Measurements from ENCODE around the gene ICE2.

DNA sequence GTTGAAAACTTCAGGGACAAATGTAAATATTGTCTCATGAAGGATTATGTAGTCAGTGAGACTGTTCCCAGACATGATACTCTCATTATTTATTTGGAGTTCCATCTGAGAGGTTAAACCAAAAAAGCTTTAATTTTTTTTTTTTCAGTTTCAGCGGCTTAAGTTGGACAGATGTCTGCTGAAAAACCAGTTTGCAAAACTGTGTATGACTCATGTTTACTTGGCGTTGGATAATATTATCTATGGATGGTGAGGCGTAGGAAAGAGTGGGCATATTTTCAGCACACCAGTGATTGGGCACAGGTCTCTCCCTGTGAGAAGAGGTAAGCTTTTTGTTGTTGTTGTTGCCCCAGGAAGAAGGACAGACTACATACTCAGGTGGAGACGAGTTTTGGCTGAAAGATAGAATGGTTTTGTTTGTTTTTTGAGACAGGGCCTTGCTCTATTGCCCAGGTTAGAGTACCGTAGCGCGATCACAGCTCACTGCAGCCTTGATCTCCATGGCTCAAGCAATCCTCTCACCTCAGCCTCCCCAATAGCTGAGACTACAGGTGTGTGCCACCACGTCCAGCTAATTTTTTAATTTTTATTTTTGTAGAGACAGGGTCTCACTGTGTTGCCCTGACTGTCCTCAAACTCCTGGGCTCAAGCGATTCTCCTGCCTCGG, 64.8 kb downstream of the ICE2 start:
- TF ChIP-seq, protein P1, sequence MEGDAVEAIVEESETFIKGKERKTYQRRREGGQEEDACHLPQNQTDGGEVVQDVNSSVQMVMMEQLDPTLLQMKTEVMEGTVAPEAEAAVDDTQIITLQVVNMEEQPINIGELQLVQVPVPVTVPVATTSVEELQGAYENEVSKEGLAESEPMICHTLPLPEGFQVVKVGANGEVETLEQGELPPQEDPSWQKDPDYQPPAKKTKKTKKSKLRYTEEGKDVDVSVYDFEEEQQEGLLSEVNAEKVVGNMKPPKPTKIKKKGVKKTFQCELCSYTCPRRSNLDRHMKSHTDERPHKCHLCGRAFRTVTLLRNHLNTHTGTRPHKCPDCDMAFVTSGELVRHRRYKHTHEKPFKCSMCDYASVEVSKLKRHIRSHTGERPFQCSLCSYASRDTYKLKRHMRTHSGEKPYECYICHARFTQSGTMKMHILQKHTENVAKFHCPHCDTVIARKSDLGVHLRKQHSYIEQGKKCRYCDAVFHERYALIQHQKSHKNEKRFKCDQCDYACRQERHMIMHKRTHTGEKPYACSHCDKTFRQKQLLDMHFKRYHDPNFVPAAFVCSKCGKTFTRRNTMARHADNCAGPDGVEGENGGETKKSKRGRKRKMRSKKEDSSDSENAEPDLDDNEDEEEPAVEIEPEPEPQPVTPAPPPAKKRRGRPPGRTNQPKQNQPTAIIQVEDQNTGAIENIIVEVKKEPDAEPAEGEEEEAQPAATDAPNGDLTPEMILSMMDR (IDR thresholded peaks at IDR 0.05), result no peak
- TF ChIP-seq POLR2A (IDR thresholded peaks at IDR 0.05), result no peak
